ENCODE measurements around the gene PGGHG.

GRCh38 chr11:328012-328411, 39.1 kb downstream of the PGGHG start:
- TF ChIP-seq CTCF (IDR thresholded peaks at IDR 0.05; ENCODE audit: low read length) = no peak
- TF ChIP-seq EZH2 (IDR thresholded peaks at IDR 0.05; ENCODE audit: borderline replicate concordance, low read length) = no peak
